LNCaP clone FGC (cell line): ENCODE results near the gene USP19.
A peak's percentile ranks its signal among the peaks of the same experiment; 100 is the strongest.

ENCODE experiments used
- DNase-seq: peaks from one replicate; pipeline ENCODE4 v3.0.0-alpha.2; 2011; ENCODE audit warnings: low read depth
- H3K4me3 ChIP-seq: 2 replicates; pipeline ENCODE4 v1.5.1; 2011; ENCODE audit warnings: mild to moderate bottlenecking, low read depth, low read length, control low read depth
- TF ChIP-seq, protein P1 (sequence below): IDR thresholded peaks from 2 replicates; pipeline ENCODE4 v1.5.1; 2012; ENCODE audit warnings: mild to moderate bottlenecking; ENCODE audit not compliant: control insufficient read depth, insufficient read depth; ENCODE audit errors: extremely low read depth

Gene USP19

GRCh38 chr3:49162751-49163419 lies 42.3 kb upstream of the USP19 start:
- no peak overlapping the region for H3K4me3 ChIP-seq
- TF ChIP-seq, protein P1, sequence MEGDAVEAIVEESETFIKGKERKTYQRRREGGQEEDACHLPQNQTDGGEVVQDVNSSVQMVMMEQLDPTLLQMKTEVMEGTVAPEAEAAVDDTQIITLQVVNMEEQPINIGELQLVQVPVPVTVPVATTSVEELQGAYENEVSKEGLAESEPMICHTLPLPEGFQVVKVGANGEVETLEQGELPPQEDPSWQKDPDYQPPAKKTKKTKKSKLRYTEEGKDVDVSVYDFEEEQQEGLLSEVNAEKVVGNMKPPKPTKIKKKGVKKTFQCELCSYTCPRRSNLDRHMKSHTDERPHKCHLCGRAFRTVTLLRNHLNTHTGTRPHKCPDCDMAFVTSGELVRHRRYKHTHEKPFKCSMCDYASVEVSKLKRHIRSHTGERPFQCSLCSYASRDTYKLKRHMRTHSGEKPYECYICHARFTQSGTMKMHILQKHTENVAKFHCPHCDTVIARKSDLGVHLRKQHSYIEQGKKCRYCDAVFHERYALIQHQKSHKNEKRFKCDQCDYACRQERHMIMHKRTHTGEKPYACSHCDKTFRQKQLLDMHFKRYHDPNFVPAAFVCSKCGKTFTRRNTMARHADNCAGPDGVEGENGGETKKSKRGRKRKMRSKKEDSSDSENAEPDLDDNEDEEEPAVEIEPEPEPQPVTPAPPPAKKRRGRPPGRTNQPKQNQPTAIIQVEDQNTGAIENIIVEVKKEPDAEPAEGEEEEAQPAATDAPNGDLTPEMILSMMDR = no peak
- no peak for DNase-seq

GRCh38 chr3:49161808-49162530 lies 41.3 kb upstream of the USP19 start:
- H3K4me3 ChIP-seq = no peak overlapping the region
- no peak for DNase-seq
- TF ChIP-seq, protein P1 = no peak

DNA sequence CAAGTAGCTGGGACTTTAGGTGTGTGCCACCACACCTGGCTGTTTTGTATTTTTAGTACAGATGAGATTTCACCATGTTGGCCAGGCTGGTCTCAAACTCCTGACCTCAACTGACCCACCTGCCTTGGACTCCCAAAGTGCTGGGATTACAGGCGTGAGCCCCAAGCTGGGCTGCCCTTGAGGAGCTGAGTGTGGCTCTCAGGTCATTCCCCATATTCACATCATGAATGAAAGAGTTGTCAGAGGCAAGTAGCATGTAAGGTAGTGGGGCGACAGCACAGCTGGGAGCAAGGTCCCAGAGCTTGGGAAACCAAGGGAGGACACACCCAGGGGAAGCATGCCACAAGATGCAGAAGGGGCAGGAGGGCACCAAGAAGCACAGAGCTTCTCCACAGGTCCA lies 40.6 kb upstream of the USP19 start:
- TF ChIP-seq, protein P1 = no peak
- no peak for DNase-seq
- no peak overlapping the region for H3K4me3 ChIP-seq

- TF ChIP-seq, protein P1 = no peak
- H3K4me3 ChIP-seq = no peak overlapping the region
- DNase-seq = no peak
These were observed 38.2 kb upstream of the USP19 start for GRCh38 chr3:49158792-49159191.

DNA sequence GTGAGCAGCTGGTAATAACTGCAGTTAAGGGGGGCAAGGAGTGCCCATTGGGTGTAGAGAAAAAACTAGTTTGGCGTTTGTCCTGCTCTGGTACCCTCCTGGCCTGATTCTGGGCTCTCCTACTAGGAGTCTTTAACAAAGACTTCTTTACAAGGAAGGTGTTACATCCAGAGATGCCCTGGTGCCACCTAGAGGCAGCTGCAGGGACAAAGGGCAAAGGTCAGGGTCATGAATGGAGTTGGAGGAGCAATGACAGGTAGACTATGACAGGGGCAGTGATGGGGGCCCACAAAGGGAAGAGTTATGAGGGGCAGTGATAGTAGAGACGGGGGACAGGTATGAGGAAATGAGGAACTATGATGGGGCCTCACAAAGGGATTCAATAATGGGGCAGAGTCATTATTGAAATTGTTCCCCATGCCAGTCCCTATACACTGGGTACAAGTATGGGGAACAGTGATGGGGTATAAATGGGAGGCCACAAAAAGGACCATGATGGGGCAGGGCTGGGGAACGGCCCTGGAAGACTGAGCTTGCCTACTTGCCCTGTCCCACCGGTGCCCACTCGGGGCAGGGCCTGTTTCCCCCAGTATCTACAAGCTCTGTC lies 37.6 kb upstream of the USP19 start:
- no peak overlapping the region for H3K4me3 ChIP-seq
- DNase-seq = peak; percentile 11
- TF ChIP-seq, protein P1 = peak; percentile 79

- no peak overlapping the region for H3K4me3 ChIP-seq
- DNase-seq = no peak
These were observed 36.7 kb upstream of the USP19 start for GRCh38 chr3:49157289-49157688.

More at GRCh38 chr3:49157289-49157688, 36.7 kb upstream of the USP19 start:
- TF ChIP-seq, protein P1 = no peak
